ENCODE measurements around the gene ENGASE.
A peak's percentile ranks its signal among the peaks of the same experiment; 100 is the strongest.

ENGASE gene

GRCh38 chr17:79080349-79080748 lies 5.7 kb downstream of the ENGASE start:
- DNase-seq (ENCODE audit: low spot score): no peak

- DNase-seq (ENCODE audit: low spot score): no peak
Measured at GRCh38 chr17:79080761-79081290, 6.2 kb downstream of the ENGASE start.

GRCh38 chr17:79081571-79082276 lies 7.1 kb downstream of the ENGASE start:
- DNase-seq (ENCODE audit: low spot score): no peak

GRCh38 chr17:79082311-79083190 lies 7.9 kb downstream of the ENGASE start:
- peak; percentile 51 for DNase-seq (ENCODE audit: low spot score)

GRCh38 chr17:79083191-79083971 lies 8.8 kb downstream of the ENGASE start:
- DNase-seq (ENCODE audit: low spot score): no peak

GRCh38 chr17:79084291-79085153 lies 9.9 kb downstream of the ENGASE start:
- no peak for DNase-seq (ENCODE audit: low spot score)

GRCh38 chr17:79085154-79085920 lies 10.7 kb downstream of the ENGASE start:
- DNase-seq (ENCODE audit: low spot score): no peak

- no peak for DNase-seq (ENCODE audit: low spot score)
Measured at GRCh38 chr17:79085921-79086551, 11.4 kb downstream of the ENGASE start.

GRCh38 chr17:79086609-79087427 lies 12.2 kb downstream of the ENGASE start:
- DNase-seq (ENCODE audit: low spot score): no peak

- peak; percentile 74 for DNase-seq (ENCODE audit: low spot score)
Measured at GRCh38 chr17:79087428-79088143, 13.0 kb downstream of the ENGASE start.

GRCh38 chr17:79088247-79088996 lies 13.8 kb downstream of the ENGASE start:
- no peak for DNase-seq (ENCODE audit: low spot score)

GRCh38 chr17:79088997-79089328 lies 14.3 kb downstream of the ENGASE start:
- no peak for DNase-seq (ENCODE audit: low spot score)

- DNase-seq (ENCODE audit: low spot score): no peak
Measured at GRCh38 chr17:79089720-79090442, 15.3 kb downstream of the ENGASE start.

GRCh38 chr17:79090443-79091225 lies 16.0 kb downstream of the ENGASE start:
- DNase-seq (ENCODE audit: low spot score): peak; percentile 51

- DNase-seq (ENCODE audit: low spot score): no peak
Measured at GRCh38 chr17:79091226-79091670, 16.6 kb downstream of the ENGASE start.

- DNase-seq (ENCODE audit: low spot score): no peak
Measured at GRCh38 chr17:79092567-79092966, 17.9 kb downstream of the ENGASE start.
